CD14-positive monocyte (primary cell): Measurements from ENCODE around the gene SPTBN5. TPM values are rescaled to one million over a fixed set of nuclear protein-coding genes. Genes with fewer than 3 reads are reported as not detected.

Experiments used
- DNase-seq, 3 donors: peaks; one replicate each; pipeline ENCODE4 v3.0.0-alpha.2; 2011 to 2022
- H2AFZ ChIP-seq: 2 replicates; pipeline ENCODE4 v1.6.0; 2012; ENCODE audit warnings: mild to moderate bottlenecking, low read depth, low read length, inconsistent platforms; ENCODE audit not compliant: insufficient read depth, poor library complexity, severe bottlenecking
- H3K27ac ChIP-seq, 2 donors: 1 replicate in 1 of 2; 2 replicates in 1 of 2; pipeline ENCODE4 v1.5.1; 2012 to 2013; ENCODE audit warnings: low read length in 2 of 2, control low read depth in 1 of 2, inconsistent platforms in 1 of 2, low read depth in 1 of 2, mild to moderate bottlenecking in 1 of 2
- H3K27me3 ChIP-seq, 2 donors: one replicate each; pipeline versions ENCODE4 v1.6.0 to v1.6.1; 2011 to 2013; ENCODE audit warnings: low read length in 2 of 2; ENCODE audit not compliant: control insufficient read depth in 2 of 2, insufficient read depth in 2 of 2
- H3K36me3 ChIP-seq, 2 donors: replicated peaks in 1 of 2; 1 replicate in 1 of 2; 2 replicates in 1 of 2; pipeline versions ENCODE4 v1.5.1 to v1.6.1; 2012 to 2013; ENCODE audit warnings: low read length in 2 of 2, control low read depth in 1 of 2, inconsistent platforms in 1 of 2, mild to moderate bottlenecking in 1 of 2; ENCODE audit not compliant: insufficient read depth in 2 of 2, control insufficient read depth in 1 of 2
- H3K4me1 ChIP-seq, 2 donors: 1 replicate in 1 of 2; 2 replicates in 1 of 2; pipeline versions ENCODE4 v1.5.1 to v1.6.1; 2012 to 2013; ENCODE audit warnings: low read length in 2 of 2, control low read depth in 1 of 2, inconsistent platforms in 1 of 2, mild to moderate bottlenecking in 1 of 2, moderate library complexity in 1 of 2; ENCODE audit not compliant: insufficient read depth in 2 of 2, control insufficient read depth in 1 of 2
- H3K4me2 ChIP-seq: replicated peaks from 2 replicates; pipeline ENCODE3; 2012; ENCODE audit warnings: low read length, moderate library complexity, mild to moderate bottlenecking; ENCODE audit not compliant: poor library complexity, severe bottlenecking; ENCODE audit errors: extremely low read depth
- H3K4me3 ChIP-seq, 3 experiments: fragments of 200-600 bp in 1 of 3; sonication (generic) in 1 of 3; replicated peaks in 1 of 3; 1 replicate in 2 of 3; 2 replicates in 1 of 3; pipeline ENCODE4 v1.5.1; 2011 to 2013; ENCODE audit warnings: low read length in 3 of 3, mild to moderate bottlenecking in 3 of 3, control low read depth in 2 of 3, low read depth in 2 of 3, inconsistent platforms in 1 of 3, moderate library complexity in 1 of 3
- H3K79me2 ChIP-seq: 2 replicates; pipeline ENCODE4 v1.6.0; 2012; ENCODE audit warnings: mild to moderate bottlenecking, control low read depth, inconsistent platforms, low read length, moderate library complexity; ENCODE audit not compliant: insufficient read depth
- H3K9ac ChIP-seq: 2 replicates; pipeline ENCODE4 v1.6.0; 2017; ENCODE audit warnings: low read length, mild to moderate bottlenecking; ENCODE audit not compliant: insufficient read depth, poor library complexity, severe bottlenecking
- H3K9me3 ChIP-seq, 2 donors: replicated peaks in 1 of 2; 1 replicate in 1 of 2; 2 replicates in 1 of 2; pipeline versions ENCODE4 v1.5.1 to v1.6.1; 2012 to 2013; ENCODE audit warnings: low read length in 2 of 2, control low read depth in 1 of 2; ENCODE audit not compliant: control insufficient read depth in 1 of 2, insufficient read depth in 1 of 2
- H4K20me1 ChIP-seq: 2 replicates; pipeline ENCODE4 v1.6.0; 2012; ENCODE audit warnings: mild to moderate bottlenecking, low read length, control low read depth, moderate library complexity; ENCODE audit not compliant: insufficient read depth
- H3K27ac Mint-ChIP-seq, 7 donors: one replicate each; pipeline ENCODE4 v1.8.0; 2020; ENCODE audit warnings: mild to moderate bottlenecking in 7 of 7, mixed read lengths in 7 of 7, moderate library complexity in 6 of 7, inconsistent platforms in 2 of 7
- H3K27me3 Mint-ChIP-seq, 3 donors: one replicate each; pipeline ENCODE4 v1.8.0; 2021 to 2022; ENCODE audit warnings: low read depth in 3 of 3, mild to moderate bottlenecking in 3 of 3, mixed read lengths in 3 of 3, moderate library complexity in 3 of 3, inconsistent platforms in 1 of 3
- H3K36me3 Mint-ChIP-seq, 2 donors: one replicate each; pipeline ENCODE4 v1.8.0; 2020; ENCODE audit warnings: mixed read lengths in 2 of 2, inconsistent platforms in 1 of 2, mild to moderate bottlenecking in 1 of 2
- H3K4me1 Mint-ChIP-seq: one replicate; pipeline ENCODE4 v1.8.0; 2020; ENCODE audit warnings: mild to moderate bottlenecking, mixed read lengths
- H3K4me3 Mint-ChIP-seq, 2 donors: one replicate each; pipeline ENCODE4 v1.8.0; 2020; ENCODE audit warnings: mild to moderate bottlenecking in 2 of 2, mixed read lengths in 2 of 2, moderate library complexity in 1 of 2
- H3K9me3 Mint-ChIP-seq, 7 donors: one replicate each; pipeline ENCODE4 v1.8.0; 2020 to 2022; ENCODE audit warnings: mixed read lengths in 7 of 7, mild to moderate bottlenecking in 6 of 7, moderate library complexity in 6 of 7, inconsistent platforms in 2 of 7
- WGBS: methylation state at CpG from one replicate; pipeline ENCODE4 v1.1.5; 2013; ENCODE audit warnings: missing lambda C conversion rate; ENCODE audit not compliant: insufficient coverage; 5-methylcytosine and 5-hydroxymethylcytosine counted together
- intact Hi-C, 2 donors: fragments of 100-400 bp; cut with micrococcal nuclease; formaldehyde crosslinking; loops; one replicate each; pipeline versions ENCODE4 v1.15.0 to v1.15.1; 2023
- polyA plus RNA-seq, 3 donors: library from polyadenylated mRNA; depleted of rRNA in 1 of 3; unstranded in 2 of 3; stranded (reverse) in 1 of 3; fragments of 300-500 nt in 2 of 3; fragments of >200 nt in 1 of 3; fragmentation: Illumina TruSeq in 2 of 3; gene quantifications; 1 replicate in 2 of 3; 2 replicates in 1 of 3; pipeline ENCODE4 v1.2.3, GENCODE V29; 2012 to 2021
- TF ChIP-seq, protein P1 (sequence below): fragments of 200-600 bp; IDR thresholded peaks from one replicate; pipeline ENCODE4 v1.8.0; 2022; ENCODE audit warnings: antibody characterized with exemption, mild to moderate bottlenecking

The SPTBN5 gene
- polyA plus RNA-seq, 3 donors = 0.29 TPM; not detected in 2

DNA sequence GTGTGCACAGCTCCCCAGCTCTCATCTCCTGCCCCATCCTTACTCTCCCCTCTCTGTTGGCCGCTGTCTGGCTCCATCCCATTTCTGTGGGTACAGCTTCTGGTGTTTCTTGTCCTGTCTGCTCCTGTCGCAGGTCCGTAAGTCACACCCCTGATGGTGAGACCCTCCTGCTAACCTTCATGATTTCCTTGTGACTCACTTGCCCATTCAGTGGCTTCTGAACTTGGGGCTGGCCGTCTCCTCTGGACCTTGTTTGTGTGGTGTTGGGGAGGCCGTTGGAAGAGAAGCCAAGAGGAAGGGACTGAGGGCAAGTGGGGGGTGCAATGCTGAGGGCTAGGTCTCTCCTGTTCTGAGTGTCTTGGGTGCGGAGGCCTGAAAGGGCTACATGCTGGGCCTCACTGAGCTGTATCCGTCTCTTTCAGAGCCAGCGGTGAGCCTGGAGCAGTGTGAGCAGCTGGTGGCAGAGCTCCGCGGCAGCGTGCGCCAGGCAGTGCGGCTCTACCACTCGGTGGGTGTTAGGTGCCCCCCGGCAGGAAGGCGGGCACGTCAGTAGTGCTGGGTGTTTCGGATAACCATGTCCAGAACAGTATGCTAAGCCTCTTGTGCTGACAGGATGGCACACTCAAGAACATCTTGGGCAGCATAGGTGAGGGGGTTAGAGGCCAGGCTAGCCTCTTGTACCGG, 69.6 kb downstream of the SPTBN5 start:
- 94% methylated on average over 18 of the region's 19 CpGs for WGBS
- Histone ChIP-seq H3K4me3 (no peak overlapping the region), H2AFZ (no peak overlapping the region), H3K4me1 (peaks cover 15 to 18% of the 10 kb centered on the region in 2 donors), H4K20me1 (no peaks in the 10 kb centered on the region), H3K27ac (no peak overlapping the region), H3K27me3 (peaks cover 0 to 3% of the 10 kb centered on the region in 2 donors), H3K36me3 (peaks cover 33 to 68% of the 10 kb centered on the region in 2 donors), H3K9me3 (no peaks in the 10 kb centered on the region), H3K79me2 (peaks cover 12% of the 10 kb centered on the region), H3K4me2 (no peak overlapping the region), H3K9ac (no peak overlapping the region)
- Mint-ChIP-seq H3K9me3 (no peaks in the 10 kb centered on the region), H3K27me3 (peaks cover 7 to 17% (median 9%) of the 10 kb centered on the region in 3 donors), H3K4me3 (no peak overlapping the region), H3K4me1 (peaks cover 12% of the 10 kb centered on the region), H3K27ac (peak overlapping the region in 1 of 7 donors; percentile 59), H3K36me3 (peaks cover 49 to 63% of the 10 kb centered on the region in 2 donors)
- TF ChIP-seq, protein P1, sequence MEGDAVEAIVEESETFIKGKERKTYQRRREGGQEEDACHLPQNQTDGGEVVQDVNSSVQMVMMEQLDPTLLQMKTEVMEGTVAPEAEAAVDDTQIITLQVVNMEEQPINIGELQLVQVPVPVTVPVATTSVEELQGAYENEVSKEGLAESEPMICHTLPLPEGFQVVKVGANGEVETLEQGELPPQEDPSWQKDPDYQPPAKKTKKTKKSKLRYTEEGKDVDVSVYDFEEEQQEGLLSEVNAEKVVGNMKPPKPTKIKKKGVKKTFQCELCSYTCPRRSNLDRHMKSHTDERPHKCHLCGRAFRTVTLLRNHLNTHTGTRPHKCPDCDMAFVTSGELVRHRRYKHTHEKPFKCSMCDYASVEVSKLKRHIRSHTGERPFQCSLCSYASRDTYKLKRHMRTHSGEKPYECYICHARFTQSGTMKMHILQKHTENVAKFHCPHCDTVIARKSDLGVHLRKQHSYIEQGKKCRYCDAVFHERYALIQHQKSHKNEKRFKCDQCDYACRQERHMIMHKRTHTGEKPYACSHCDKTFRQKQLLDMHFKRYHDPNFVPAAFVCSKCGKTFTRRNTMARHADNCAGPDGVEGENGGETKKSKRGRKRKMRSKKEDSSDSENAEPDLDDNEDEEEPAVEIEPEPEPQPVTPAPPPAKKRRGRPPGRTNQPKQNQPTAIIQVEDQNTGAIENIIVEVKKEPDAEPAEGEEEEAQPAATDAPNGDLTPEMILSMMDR = no peak
- DNase-seq = no peak
- intact Hi-C loops = loop anchor here in 1 of 2 donors (10.0 kb wide), 1 partner anchor 81 kb away; no protein-coding TSS in a partner anchor

DNA sequence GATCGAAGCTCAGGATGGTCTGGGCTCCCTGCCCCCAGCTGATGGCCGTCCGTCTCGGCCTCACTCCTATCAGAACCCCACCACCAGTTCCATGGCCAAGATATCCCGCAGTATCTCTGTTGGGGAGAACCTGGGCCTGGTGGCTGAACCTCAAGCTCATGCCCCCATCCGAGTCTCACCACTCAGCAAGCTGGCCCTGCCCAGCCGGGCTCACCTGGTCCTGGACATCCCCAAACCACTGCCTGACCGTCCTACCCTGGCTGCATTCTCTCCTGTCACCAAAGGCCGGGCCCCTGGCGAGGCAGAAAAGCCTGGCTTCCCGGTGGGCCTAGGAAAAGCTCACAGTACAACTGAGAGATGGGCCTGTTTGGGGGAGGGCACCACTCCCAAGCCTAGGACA, 70.4 kb downstream of the SPTBN5 start:
- Mint-ChIP-seq H3K9me3 (no peaks in the 10 kb centered on the region), H3K4me1 (peaks cover 5% of the 10 kb centered on the region), H3K4me3 (no peak overlapping the region), H3K36me3 (peaks cover 56 to 70% of the 10 kb centered on the region in 2 donors), H3K27ac (peak overlapping the region in 1 of 7 donors; percentile 42), H3K27me3 (peaks cover 7 to 17% (median 9%) of the 10 kb centered on the region in 3 donors)
- TF ChIP-seq, protein P1 = no peak
- Histone ChIP-seq H3K4me3 (no peak overlapping the region), H3K36me3 (peaks cover 40 to 75% of the 10 kb centered on the region in 2 donors), H3K4me1 (peaks cover 8 to 11% of the 10 kb centered on the region in 2 donors), H3K9ac (no peak overlapping the region), H3K4me2 (no peak overlapping the region), H3K27me3 (peaks cover 0 to 3% of the 10 kb centered on the region in 2 donors), H2AFZ (no peak overlapping the region), H3K27ac (no peak overlapping the region), H4K20me1 (no peaks in the 10 kb centered on the region), H3K79me2 (peaks cover 5% of the 10 kb centered on the region), H3K9me3 (no peaks in the 10 kb centered on the region)
- WGBS = 93% methylated on average over 9 of the region's 11 CpGs
- DNase-seq = no peak
- intact Hi-C loops = loop anchor here in 1 of 2 donors (10.0 kb wide), 1 partner anchor 81 kb away; no protein-coding TSS in a partner anchor
